ENCODE results near the gene TULP4. TPM values are rescaled to one million over a fixed set of nuclear protein-coding genes. Genes with fewer than 3 reads are reported as not detected.

Gene TULP4
- total and polyA plus RNA-seq, 2 donors (not counting 1 experiment from before 2014, with no cell fraction given), result 16.8 to 88.2 TPM

- Histone ChIP-seq H3K9me3 (ENCODE audit: control insufficient read depth, insufficient read depth, low read depth, low read length) (no peaks in the 10 kb centered on the region), H3K4me1 (ENCODE audit: control insufficient read depth, extremely low read depth, insufficient read depth, low read length) (peaks cover 7% of the 10 kb centered on the region), H3K36me3 (ENCODE audit: control insufficient read depth, insufficient read depth, low read length) (no peaks in the 10 kb centered on the region), H3K27ac (ENCODE audit: insufficient read depth, low read length) (no peak overlapping the region), H3K4me3 (replicated peaks in 1 of 4; ENCODE audit: control extremely low read depth in 1 of 4, insufficient read depth in 1 of 4, low read depth in 3 of 4, low read length in 4 of 4) (no peak overlapping the region), H3K4me2 (ENCODE audit: extremely low read depth, insufficient read depth, low read length) (no peak overlapping the region), H3K9ac (ENCODE audit: insufficient read depth, low read length) (no peak overlapping the region), H2AFZ (ENCODE audit: low read length) (no peak overlapping the region), H3K27me3 (ENCODE audit: control insufficient read depth, insufficient read depth, low read length) (no peaks in the 10 kb centered on the region), H3K79me2 (ENCODE audit: control insufficient read depth, insufficient read depth, low read length) (no peaks in the 10 kb centered on the region), H4K20me1 (ENCODE audit: control insufficient read depth, extremely low read depth, insufficient read depth, low read length) (no peaks in the 10 kb centered on the region)
- no peak for TF ChIP-seq CTCF (conservative IDR thresholded peaks at IDR 0.05 in 1 of 2, IDR thresholded peaks at IDR 0.05 in 1 of 2; ENCODE audit: low read depth in 1 of 2, low read length in 2 of 2)
- TF ChIP-seq EZH2 (IDR thresholded peaks at IDR 0.05; ENCODE audit: low read length, missing control alignments), result no peak
- DNase-seq (ENCODE audit: low read depth in 2 of 2), result peak in 1 of 2 donors; percentile 90
Observed at GRCh38 chr6:158376631-158377081, 64.4 kb downstream of the TULP4 start.

GRCh38 chr6:158377860-158378259 lies 65.6 kb downstream of the TULP4 start:
- Histone ChIP-seq H3K4me2 (ENCODE audit: extremely low read depth, insufficient read depth, low read length) (no peak overlapping the region), H3K9ac (ENCODE audit: insufficient read depth, low read length) (no peak overlapping the region), H3K79me2 (ENCODE audit: control insufficient read depth, insufficient read depth, low read length) (no peaks in the 10 kb centered on the region), H2AFZ (ENCODE audit: low read length) (no peak overlapping the region), H3K36me3 (ENCODE audit: control insufficient read depth, insufficient read depth, low read length) (no peaks in the 10 kb centered on the region), H3K4me1 (ENCODE audit: control insufficient read depth, extremely low read depth, insufficient read depth, low read length) (peaks cover 7% of the 10 kb centered on the region), H3K4me3 (replicated peaks in 1 of 4; ENCODE audit: control extremely low read depth in 1 of 4, insufficient read depth in 1 of 4, low read depth in 3 of 4, low read length in 4 of 4) (no peak overlapping the region), H4K20me1 (ENCODE audit: control insufficient read depth, extremely low read depth, insufficient read depth, low read length) (no peaks in the 10 kb centered on the region), H3K27me3 (ENCODE audit: control insufficient read depth, insufficient read depth, low read length) (no peaks in the 10 kb centered on the region), H3K27ac (ENCODE audit: insufficient read depth, low read length) (peak overlapping the region; percentile 26), H3K9me3 (ENCODE audit: control insufficient read depth, insufficient read depth, low read depth, low read length) (no peaks in the 10 kb centered on the region)
- peak; percentile 43 to 74 for DNase-seq (ENCODE audit: low read depth in 2 of 2)
- TF ChIP-seq CTCF (conservative IDR thresholded peaks at IDR 0.05 in 1 of 2, IDR thresholded peaks at IDR 0.05 in 1 of 2; ENCODE audit: low read depth in 1 of 2, low read length in 2 of 2) (no peak), EZH2 (IDR thresholded peaks at IDR 0.05; ENCODE audit: low read length, missing control alignments) (no peak)

- H3K27ac ChIP-seq (ENCODE audit: insufficient read depth, low read length), result no peak overlapping the region
- no peak for DNase-seq (ENCODE audit: low read depth in 2 of 2)
- no peaks in the 10 kb centered on the region for H3K36me3 ChIP-seq (ENCODE audit: control insufficient read depth, insufficient read depth, low read length)
- H3K9ac ChIP-seq (ENCODE audit: insufficient read depth, low read length), result no peak overlapping the region
- H2AFZ ChIP-seq (ENCODE audit: low read length), result no peak overlapping the region
- TF ChIP-seq EZH2 (IDR thresholded peaks at IDR 0.05; ENCODE audit: low read length, missing control alignments), result no peak
- TF ChIP-seq CTCF (conservative IDR thresholded peaks at IDR 0.05 in 1 of 2, IDR thresholded peaks at IDR 0.05 in 1 of 2; ENCODE audit: low read depth in 1 of 2, low read length in 2 of 2), result no peak
- H3K79me2 ChIP-seq (ENCODE audit: control insufficient read depth, insufficient read depth, low read length), result no peaks in the 10 kb centered on the region
- H3K27me3 ChIP-seq (ENCODE audit: control insufficient read depth, insufficient read depth, low read length), result no peaks in the 10 kb centered on the region
- peaks cover 7% of the 10 kb centered on the region for H3K4me1 ChIP-seq (ENCODE audit: control insufficient read depth, extremely low read depth, insufficient read depth, low read length)
- H4K20me1 ChIP-seq (ENCODE audit: control insufficient read depth, extremely low read depth, insufficient read depth, low read length), result no peaks in the 10 kb centered on the region
- no peak overlapping the region for H3K4me3 ChIP-seq (replicated peaks in 1 of 4; ENCODE audit: control extremely low read depth in 1 of 4, insufficient read depth in 1 of 4, low read depth in 3 of 4, low read length in 4 of 4)
- no peak overlapping the region for H3K4me2 ChIP-seq (ENCODE audit: extremely low read depth, insufficient read depth, low read length)
- H3K9me3 ChIP-seq (ENCODE audit: control insufficient read depth, insufficient read depth, low read depth, low read length), result no peaks in the 10 kb centered on the region
Observed at GRCh38 chr6:158379336-158379735, 67.1 kb downstream of the TULP4 start.

All from fibroblast of lung (primary cell).